Activated T-helper 17 cell treated with anti-CD3 and anti-CD28 coated beads, Interleukin-2, amount 50 U/mL, for 72 hours (primary cell): ENCODE measurements around the gene ZKSCAN2. TPM values are rescaled to one million over a fixed set of nuclear protein-coding genes. Genes with fewer than 3 reads are reported as not detected.
A peak's percentile ranks its signal among the peaks of the same experiment; 100 is the strongest.

Source experiments
- ATAC-seq: fragments of 150-1000 bp; cut with Tn5 transposase; replicated peaks from 2 replicates; pipeline ENCODE4 v1.10.0; 2021; ENCODE audit warnings: mild to moderate bottlenecking, moderate library complexity
- H3K27ac Mint-ChIP-seq: one replicate; pipeline ENCODE4 v1.8.0; 2022; ENCODE audit warnings: mixed read lengths
- H3K27me3 Mint-ChIP-seq: one replicate; pipeline ENCODE4 v1.8.0; 2022; ENCODE audit warnings: mixed read lengths
- H3K36me3 Mint-ChIP-seq: one replicate; pipeline ENCODE4 v1.8.0; 2022; ENCODE audit warnings: low read depth, mild to moderate bottlenecking, mixed read lengths
- H3K4me1 Mint-ChIP-seq: one replicate; pipeline ENCODE4 v1.8.0; 2022; ENCODE audit warnings: mixed read lengths
- H3K4me3 Mint-ChIP-seq: one replicate; pipeline ENCODE4 v1.8.0; 2022; ENCODE audit warnings: mild to moderate bottlenecking, mixed read lengths
- H3K9me3 Mint-ChIP-seq: one replicate; pipeline ENCODE4 v1.8.0; 2022; ENCODE audit warnings: mixed read lengths
- total RNA-seq, 2 donors: library from RNA; stranded (reverse); gene quantifications; one replicate each; pipeline ENCODE4 v1.2.3, GENCODE V29; 2022

ZKSCAN2 gene
- total RNA-seq, 2 donors from 2014 or later = 3.7 to 5.9 TPM

DNA sequence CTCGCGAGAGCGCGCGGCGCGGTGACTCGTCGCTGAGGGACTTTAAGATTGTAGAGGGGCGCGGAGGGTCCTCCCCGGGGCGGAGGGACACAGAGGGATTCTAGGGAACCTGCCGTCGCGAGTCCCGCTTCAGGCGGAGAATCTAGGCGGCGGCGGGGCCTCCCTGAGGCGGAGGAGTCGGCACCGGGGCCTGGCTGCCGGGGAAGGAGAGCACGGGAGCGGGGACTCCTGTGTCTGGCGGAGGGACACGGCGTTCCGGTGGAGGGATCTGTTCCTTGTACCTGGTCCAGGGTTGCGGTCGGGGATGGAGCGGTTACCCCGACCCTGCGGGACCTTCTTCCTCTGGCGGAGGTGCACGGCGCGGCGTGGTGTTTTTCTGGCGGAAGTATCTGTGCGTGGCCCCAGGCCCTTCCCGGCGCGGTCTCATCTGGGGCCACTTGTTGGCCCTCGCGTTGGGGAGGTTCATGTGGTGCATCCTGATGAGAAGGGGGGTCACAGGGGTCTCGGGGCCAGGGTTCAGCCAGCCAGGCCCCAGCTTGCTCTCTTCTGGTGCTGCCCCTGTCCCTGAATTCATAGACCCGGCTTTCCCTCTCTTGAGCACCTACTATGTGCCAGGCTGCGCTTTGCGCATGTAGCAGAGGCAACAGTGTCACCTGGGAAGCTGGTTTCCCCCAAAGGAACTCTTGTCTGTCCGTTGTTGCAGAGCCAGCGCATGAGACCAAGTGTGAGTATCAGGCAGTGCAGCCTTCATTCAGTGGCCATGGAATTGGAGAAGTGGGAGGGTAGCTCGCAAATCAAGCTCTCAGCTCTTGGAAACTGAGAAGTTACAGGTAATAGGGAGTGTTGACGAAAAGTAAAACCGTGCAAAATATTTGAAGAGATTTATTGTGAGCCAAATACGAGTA is 563 bp upstream of the ZKSCAN2 start:
- Mint-ChIP-seq H3K36me3 (peaks cover 57% of the 10 kb centered on the region), H3K4me1 (peaks cover 31% of the 10 kb centered on the region), H3K27ac (peak overlapping the region; percentile 96), H3K9me3 (no peaks in the 10 kb centered on the region), H3K4me3 (peak overlapping the region; percentile 97), H3K27me3 (no peaks in the 10 kb centered on the region)
- peak; percentile 55 for ATAC-seq

DNA sequence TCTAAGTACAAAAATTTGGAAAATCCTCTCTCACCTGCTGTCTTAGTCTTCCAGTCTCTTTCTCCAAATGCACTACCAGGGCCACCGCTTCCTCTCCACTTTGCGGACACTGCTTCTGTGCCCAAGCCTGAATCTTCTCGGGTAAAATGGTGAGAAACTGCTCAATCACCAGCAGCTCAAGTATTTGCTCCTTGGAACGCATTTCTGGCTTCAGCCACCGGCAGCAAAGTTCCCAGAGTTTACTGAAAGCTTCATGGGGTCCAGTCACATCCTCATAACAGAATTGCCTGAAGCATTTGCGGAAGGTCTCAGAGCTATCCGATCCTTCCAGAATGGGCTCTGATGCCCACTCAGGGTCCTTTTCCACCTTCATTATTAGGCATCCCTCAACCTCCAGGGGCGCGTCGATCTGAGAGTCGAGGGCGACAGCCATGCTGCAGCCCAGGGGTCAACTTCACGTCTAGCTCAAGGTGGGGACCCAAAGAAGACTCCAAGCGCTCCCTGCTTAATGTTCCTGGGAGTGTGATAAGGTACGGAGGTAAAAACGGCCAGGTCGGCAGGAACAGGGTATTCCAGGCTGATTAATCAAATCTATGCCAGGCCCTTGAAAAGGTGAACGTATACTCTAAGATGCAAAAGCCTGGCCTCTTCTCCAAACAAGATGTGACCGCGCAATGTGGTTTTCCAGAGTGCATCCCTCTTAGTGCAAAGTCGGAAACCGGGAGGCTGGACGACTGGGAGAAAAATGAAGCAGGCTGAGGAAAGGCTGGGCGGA is 763 bp downstream of the ZKSCAN2 start:
- no peak for ATAC-seq

DNA sequence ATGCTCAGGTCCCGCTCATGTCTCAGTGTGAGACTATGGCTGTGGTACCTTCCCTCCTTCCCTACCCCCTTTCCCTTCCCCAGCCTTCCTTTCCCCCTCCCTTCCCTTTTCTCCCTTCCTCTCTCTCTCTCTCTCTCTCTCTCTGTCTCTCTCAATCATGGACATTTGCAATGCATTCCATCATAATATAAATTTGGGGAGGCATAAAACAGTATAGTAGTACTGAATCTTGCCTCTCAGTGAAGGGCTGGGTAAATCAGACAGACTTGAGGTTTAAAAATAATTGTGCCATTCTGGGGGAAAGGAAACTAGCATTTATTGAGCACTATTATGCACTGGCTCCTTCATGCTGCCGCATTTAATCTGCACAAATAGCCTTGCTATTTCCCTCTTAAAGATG is 4.3 kb downstream of the ZKSCAN2 start:
- ATAC-seq = no peak
- Mint-ChIP-seq H3K4me1 (peaks cover 20% of the 10 kb centered on the region), H3K4me3 (no peak overlapping the region), H3K9me3 (no peaks in the 10 kb centered on the region), H3K36me3 (peaks cover 34% of the 10 kb centered on the region), H3K27ac (no peak overlapping the region), H3K27me3 (no peaks in the 10 kb centered on the region)

More for the DNA sequence above, 763 bp downstream of the ZKSCAN2 start:
- H3K4me1 Mint-ChIP-seq = peaks cover 36% of the 10 kb centered on the region
- H3K4me3 Mint-ChIP-seq = peak overlapping the region; percentile 97
- peak overlapping the region; percentile 96 for H3K27ac Mint-ChIP-seq
- H3K36me3 Mint-ChIP-seq = peaks cover 43% of the 10 kb centered on the region
- no peaks in the 10 kb centered on the region for H3K27me3 Mint-ChIP-seq
- H3K9me3 Mint-ChIP-seq = no peaks in the 10 kb centered on the region

DNA sequence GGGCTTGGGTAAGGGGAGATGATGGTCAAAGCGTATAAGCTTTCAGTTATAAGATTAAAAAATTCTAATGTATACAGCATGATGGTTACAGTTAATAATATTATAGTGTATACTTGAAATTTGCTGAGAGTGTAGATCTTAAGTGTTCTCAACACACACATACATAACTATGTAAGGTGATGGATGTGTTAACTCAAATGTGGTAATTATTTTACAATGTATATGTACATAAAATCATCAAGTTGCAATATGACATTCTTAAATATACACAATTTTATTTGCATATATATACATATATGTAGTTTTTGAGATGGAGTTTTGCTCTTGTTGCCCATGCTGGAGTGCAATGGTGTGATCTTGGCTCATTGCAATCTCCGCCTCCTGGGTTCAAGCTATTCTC is 7.2 kb downstream of the ZKSCAN2 start:
- Mint-ChIP-seq H3K9me3 (no peaks in the 10 kb centered on the region), H3K4me3 (no peak overlapping the region), H3K27ac (no peak overlapping the region), H3K4me1 (peaks cover 9% of the 10 kb centered on the region), H3K36me3 (peaks cover 45% of the 10 kb centered on the region), H3K27me3 (no peaks in the 10 kb centered on the region)
- ATAC-seq = no peak

DNA sequence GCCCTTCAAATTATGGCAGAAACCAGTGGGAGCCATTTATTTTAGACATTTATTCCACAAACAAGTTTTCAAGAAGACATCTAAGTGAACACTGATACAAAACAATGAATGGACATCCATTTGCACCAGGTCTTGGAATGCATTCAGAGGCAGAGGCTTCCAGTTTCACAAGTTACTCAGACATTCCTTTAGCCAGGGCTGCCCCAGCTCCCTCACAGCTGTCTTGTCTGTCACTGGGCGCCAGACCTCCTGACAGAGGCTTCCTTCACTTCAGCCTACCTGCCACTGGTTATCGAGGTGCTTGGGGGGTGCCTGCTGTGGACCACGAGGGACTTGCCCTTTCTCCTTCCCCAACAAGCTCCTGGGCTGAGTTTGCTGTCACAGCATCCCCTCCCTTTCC is 21.7 kb downstream of the ZKSCAN2 start:
- Mint-ChIP-seq H3K27me3 (no peaks in the 10 kb centered on the region), H3K27ac (no peak overlapping the region), H3K9me3 (no peaks in the 10 kb centered on the region), H3K36me3 (no peaks in the 10 kb centered on the region), H3K4me3 (no peak overlapping the region), H3K4me1 (no peaks in the 10 kb centered on the region)
- ATAC-seq = no peak

DNA sequence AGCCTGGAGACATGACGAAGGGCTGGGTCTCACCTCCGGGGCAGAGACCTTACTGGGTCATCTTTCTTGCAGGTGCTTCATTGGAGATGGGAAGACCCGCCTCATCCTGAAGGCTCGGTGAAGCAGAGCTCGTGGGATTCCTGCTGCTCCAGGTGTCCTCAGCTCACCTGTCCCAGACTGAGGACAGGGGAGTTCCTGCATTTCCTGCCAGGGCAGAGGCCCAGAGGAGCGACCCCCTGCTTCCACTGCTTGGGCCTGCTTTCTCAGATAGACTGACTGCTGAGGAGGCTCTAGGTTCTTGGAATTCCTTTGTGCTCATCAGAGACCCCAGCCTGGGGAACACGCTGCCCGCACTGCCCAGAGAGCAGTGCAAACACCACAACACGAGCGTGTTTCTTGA is 29.3 kb downstream of the ZKSCAN2 start:
- no peaks in the 10 kb centered on the region for H3K36me3 Mint-ChIP-seq
- H3K4me3 Mint-ChIP-seq = no peak overlapping the region
- no peak overlapping the region for H3K27ac Mint-ChIP-seq
- H3K27me3 Mint-ChIP-seq = no peaks in the 10 kb centered on the region
- no peaks in the 10 kb centered on the region for H3K9me3 Mint-ChIP-seq
- ATAC-seq = no peak
- no peaks in the 10 kb centered on the region for H3K4me1 Mint-ChIP-seq

DNA sequence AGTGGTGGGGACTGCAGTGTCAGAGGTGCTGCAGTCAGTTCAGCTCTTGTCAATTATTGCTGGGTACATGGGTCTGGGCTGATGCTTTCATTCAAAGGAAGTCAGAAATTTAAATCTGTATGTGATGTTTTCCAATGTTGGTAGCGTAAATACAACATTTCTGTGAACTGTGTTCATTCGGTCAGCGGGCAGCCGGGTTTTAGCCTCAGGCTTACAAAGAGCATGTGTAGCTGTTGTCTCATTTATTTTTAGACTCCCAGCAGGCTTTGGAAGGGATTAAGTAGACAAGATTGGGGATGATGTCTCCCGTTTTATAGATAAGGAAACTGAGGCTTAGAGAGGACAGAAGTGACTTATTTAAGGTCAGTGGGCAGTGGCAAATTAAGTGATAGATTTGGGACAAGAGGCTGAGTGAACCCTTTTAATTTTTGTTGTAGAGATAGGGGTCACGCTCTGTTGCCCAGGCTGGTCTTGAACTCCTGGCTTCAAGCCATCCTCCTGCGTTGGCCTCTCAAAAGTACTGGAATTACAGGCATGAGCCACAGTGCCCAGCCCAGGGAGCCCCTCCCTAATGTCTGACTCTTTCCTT is 32.8 kb downstream of the ZKSCAN2 start:
- no peaks in the 10 kb centered on the region for H3K27me3 Mint-ChIP-seq
- no peak overlapping the region for H3K27ac Mint-ChIP-seq
- ATAC-seq = peak; percentile 13
- no peak overlapping the region for H3K4me3 Mint-ChIP-seq
- no peaks in the 10 kb centered on the region for H3K4me1 Mint-ChIP-seq
- H3K9me3 Mint-ChIP-seq = no peaks in the 10 kb centered on the region
- H3K36me3 Mint-ChIP-seq = no peaks in the 10 kb centered on the region

DNA sequence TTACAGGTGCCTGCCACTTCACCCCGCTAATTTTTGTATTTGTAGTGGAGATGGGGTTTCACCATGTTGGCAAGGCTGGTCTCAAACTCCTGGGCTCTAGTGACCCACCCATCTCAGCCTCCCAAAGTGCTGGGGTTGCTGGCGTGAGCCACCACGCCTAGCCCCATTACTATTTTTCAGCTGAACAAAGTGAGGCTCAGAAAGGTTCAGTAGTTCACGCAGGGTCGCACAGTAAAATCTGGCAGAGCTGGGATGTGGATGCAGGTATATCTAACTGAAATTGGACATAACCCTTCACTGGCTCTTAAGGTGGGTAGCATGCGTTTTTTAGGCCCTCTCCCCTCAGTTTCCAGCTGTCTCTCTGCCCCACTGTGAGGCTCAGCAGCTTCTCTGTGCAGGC is 33.7 kb downstream of the ZKSCAN2 start:
- no peaks in the 10 kb centered on the region for H3K4me1 Mint-ChIP-seq

DNA sequence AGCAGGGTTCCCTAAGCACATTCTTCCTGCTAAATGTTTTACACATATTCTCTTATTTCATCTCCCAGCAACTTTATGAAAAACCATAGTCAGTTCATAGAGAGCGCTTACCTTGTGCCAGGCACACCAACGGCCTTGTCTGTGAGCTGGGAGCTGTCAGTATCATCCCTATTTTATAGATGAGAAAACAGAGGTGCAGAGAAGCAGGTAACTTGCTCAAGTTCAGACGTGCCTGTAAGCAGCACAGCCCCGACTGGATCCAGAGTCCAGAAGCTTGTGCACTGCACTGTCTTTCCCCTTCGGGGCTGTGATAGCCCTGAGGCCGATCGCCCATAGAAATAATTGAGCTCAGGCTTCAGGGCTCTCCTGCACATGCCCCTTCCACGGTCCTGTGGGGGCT is 34.7 kb downstream of the ZKSCAN2 start:
- no peak overlapping the region for H3K27ac Mint-ChIP-seq
- no peaks in the 10 kb centered on the region for H3K4me1 Mint-ChIP-seq
- no peaks in the 10 kb centered on the region for H3K36me3 Mint-ChIP-seq
- ATAC-seq = no peak
- peaks cover 4% of the 10 kb centered on the region for H3K27me3 Mint-ChIP-seq
- H3K9me3 Mint-ChIP-seq = no peaks in the 10 kb centered on the region
- no peak overlapping the region for H3K4me3 Mint-ChIP-seq

More for the DNA sequence above, 33.7 kb downstream of the ZKSCAN2 start:
- H3K27me3 Mint-ChIP-seq = no peaks in the 10 kb centered on the region
- no peak for ATAC-seq
- no peaks in the 10 kb centered on the region for H3K36me3 Mint-ChIP-seq
- H3K9me3 Mint-ChIP-seq = no peaks in the 10 kb centered on the region
- no peak overlapping the region for H3K4me3 Mint-ChIP-seq
- H3K27ac Mint-ChIP-seq = no peak overlapping the region

DNA sequence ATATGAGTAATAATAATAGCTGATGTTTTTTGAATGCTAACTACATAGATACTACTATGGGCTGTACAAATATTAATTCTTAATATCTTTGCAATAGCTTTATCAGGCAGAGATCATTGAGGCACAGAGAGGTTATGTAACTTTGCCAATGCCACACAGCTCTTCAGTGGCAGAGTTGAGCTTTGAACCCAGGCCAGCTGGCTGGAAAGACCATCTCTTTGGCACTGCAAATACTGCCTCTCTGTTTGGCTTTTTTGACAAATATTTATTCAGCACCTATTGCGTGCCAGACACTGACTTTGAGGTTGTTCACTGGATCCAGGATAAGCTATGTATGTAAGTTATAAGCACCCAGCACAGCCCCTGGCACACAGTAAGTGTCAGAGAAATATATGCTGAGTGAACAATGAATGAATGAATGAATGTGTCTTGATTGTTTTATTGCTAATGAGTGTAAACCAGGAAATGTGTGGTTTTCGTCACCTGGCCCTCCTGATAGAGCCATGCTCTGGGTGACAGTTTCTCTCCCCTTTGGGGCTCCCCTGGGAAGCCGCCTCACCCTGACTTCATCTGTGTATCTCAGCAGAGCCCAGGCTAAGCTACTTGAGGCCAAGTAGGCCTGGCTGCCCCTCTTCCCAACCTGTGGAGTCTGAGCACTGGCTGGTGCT is 38.4 kb downstream of the ZKSCAN2 start:
- no peak overlapping the region for H3K27ac Mint-ChIP-seq
- no peak overlapping the region for H3K4me3 Mint-ChIP-seq
- peaks cover 4% of the 10 kb centered on the region for H3K27me3 Mint-ChIP-seq
- H3K4me1 Mint-ChIP-seq = no peaks in the 10 kb centered on the region
- no peaks in the 10 kb centered on the region for H3K9me3 Mint-ChIP-seq
- no peak for ATAC-seq
- H3K36me3 Mint-ChIP-seq = no peaks in the 10 kb centered on the region

DNA sequence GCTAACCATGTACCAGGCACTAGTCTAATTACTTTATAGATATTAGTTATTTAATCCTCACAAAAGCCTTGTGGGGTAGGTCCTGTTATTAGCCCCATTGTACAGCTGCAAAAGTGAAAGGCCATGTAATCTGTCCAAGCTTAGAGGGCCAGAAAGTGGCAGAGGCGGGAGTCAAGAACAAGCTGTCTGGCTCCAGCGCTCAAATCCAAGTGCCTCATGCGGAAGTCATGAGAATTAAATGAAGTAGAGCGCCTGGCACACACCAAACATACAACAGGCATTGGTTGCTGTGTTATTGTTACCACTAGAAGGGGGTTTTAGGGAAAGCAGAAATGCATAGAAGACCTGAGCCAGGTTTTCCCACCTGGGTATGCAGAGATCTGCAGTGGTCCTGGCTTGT is 39.7 kb downstream of the ZKSCAN2 start:
- H3K9me3 Mint-ChIP-seq = no peaks in the 10 kb centered on the region
- H3K4me3 Mint-ChIP-seq = no peak overlapping the region
- no peak overlapping the region for H3K27ac Mint-ChIP-seq
- H3K36me3 Mint-ChIP-seq = no peaks in the 10 kb centered on the region
- no peak for ATAC-seq
- no peaks in the 10 kb centered on the region for H3K4me1 Mint-ChIP-seq
- peaks cover 4% of the 10 kb centered on the region for H3K27me3 Mint-ChIP-seq

DNA sequence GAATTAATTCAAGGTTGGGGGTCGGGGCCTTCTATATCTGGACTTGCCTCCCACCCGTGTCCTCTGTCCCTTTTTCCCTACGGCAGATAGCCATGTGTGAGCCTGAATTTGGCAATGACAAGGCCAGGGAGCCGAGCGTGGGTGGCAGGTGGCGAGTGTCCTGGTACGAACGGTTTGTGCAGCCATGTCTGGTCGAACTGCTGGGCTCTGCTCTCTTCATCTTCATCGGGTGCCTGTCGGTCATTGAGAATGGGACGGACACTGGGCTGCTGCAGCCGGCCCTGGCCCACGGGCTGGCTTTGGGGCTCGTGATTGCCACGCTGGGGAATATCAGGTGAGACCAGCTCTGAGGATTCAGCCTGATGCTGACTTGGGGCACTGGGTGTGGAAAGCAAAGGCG is 40.5 kb downstream of the ZKSCAN2 start:
- H3K4me3 Mint-ChIP-seq = no peak overlapping the region
- peaks cover 4% of the 10 kb centered on the region for H3K27me3 Mint-ChIP-seq
- no peaks in the 10 kb centered on the region for H3K36me3 Mint-ChIP-seq
- no peaks in the 10 kb centered on the region for H3K4me1 Mint-ChIP-seq
- no peak overlapping the region for H3K27ac Mint-ChIP-seq
- no peaks in the 10 kb centered on the region for H3K9me3 Mint-ChIP-seq
- no peak for ATAC-seq

DNA sequence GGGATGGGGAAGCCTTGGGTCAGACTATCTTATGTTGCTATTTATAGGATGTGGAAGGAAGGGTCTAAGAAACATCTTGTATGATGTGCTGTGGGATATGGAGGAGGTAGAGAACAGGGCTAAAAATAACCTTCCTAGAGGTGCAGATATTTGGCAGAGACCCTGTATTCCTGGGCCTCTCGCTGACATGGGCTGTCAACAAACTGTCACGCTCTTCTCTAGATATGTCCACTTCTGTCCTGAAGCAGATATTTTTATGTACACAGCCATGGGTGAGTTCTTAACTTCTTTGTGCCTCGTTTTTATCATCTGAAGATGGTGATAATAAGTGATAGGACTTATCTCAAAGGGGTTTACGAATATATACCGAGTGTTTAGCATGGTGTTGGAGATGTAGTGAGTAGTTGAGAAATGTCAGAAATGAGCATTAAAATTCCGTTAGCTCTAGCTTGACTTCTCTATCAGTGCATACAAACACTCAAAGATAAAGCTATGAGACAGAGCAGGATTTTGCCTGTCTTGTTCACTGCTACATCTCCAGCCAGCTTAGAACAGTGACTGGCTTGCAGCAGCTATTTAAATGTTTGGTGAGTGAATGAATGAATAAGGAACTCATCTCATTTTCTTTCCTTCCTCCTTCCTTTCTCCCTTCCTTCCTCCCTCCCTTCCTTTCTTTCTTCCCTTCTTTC is 43.8 kb downstream of the ZKSCAN2 start:
- no peak overlapping the region for H3K4me3 Mint-ChIP-seq
- no peak overlapping the region for H3K27ac Mint-ChIP-seq
- H3K4me1 Mint-ChIP-seq = no peaks in the 10 kb centered on the region
- no peaks in the 10 kb centered on the region for H3K9me3 Mint-ChIP-seq
- H3K27me3 Mint-ChIP-seq = peaks cover 4% of the 10 kb centered on the region
- no peaks in the 10 kb centered on the region for H3K36me3 Mint-ChIP-seq
- no peak for ATAC-seq

DNA sequence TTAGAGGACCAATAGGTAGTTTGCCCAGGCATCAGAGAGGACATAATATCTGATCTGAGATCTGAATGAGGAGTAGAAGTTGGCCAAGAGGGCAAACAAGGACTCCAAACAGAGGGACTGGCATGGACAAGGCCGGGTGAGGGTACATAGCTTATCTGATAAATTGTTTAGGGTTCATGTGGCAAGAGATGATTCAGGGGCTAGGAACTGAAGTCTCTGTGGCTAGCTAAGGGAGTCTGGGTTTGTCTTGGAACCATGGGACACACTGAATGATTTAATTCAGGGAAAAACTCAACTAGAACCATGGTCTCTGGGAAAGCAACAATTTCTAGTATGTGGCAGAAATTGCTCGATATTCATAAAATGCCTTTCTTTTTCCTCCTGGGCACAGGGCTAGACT is 45.0 kb downstream of the ZKSCAN2 start:
- Mint-ChIP-seq H3K9me3 (no peaks in the 10 kb centered on the region), H3K27me3 (no peaks in the 10 kb centered on the region), H3K36me3 (no peaks in the 10 kb centered on the region), H3K4me1 (no peaks in the 10 kb centered on the region), H3K27ac (no peak overlapping the region), H3K4me3 (no peak overlapping the region)
- ATAC-seq = no peak
